Prostate gland (tissue), 2 donors: ENCODE results near the gene SPOP. TPM values are rescaled to one million over a fixed set of nuclear protein-coding genes. Genes with fewer than 3 reads are reported as not detected.

ENCODE experiments used
- DNase-seq: peaks from one replicate; pipeline ENCODE4 v3.0.0-alpha.2; 2019; ENCODE audit warnings: low spot score
- H3K27ac ChIP-seq, 2 donors: fragments of 200-600 bp; sonication (generic); 2 replicates each; pipeline ENCODE4 v1.5.1; 2017 to 2019
- H3K27me3 ChIP-seq: fragments of 200-600 bp; sonication (generic); replicated peaks from 2 replicates; pipeline ENCODE4 v1.5.1; 2019; ENCODE audit not compliant: insufficient read depth
- H3K36me3 ChIP-seq, 2 donors: fragments of 200-600 bp; sonication (generic); 1 replicate in 1 of 2; 2 replicates in 1 of 2; pipeline versions ENCODE4 v1.5.1 to v1.8.1; 2017 to 2019
- H3K4me1 ChIP-seq: fragments of 200-600 bp; sonication (generic); replicated peaks from 2 replicates; pipeline ENCODE4 v1.5.1; 2019
- H3K4me3 ChIP-seq, 2 donors: fragments of 200-600 bp; sonication (generic); 2 replicates each; pipeline ENCODE4 v1.5.1; 2017 to 2019
- H3K9me3 ChIP-seq: fragments of 200-600 bp; sonication (generic); 2 replicates; pipeline ENCODE4 v1.5.1; 2017
- POLR2A ChIP-seq: fragments of 450-650 bp; IDR thresholded peaks from one replicate; pipeline ENCODE4 v1.6.1; 2016; ENCODE audit warnings: antibody characterized with exemption, mild to moderate bottlenecking
- POLR2AphosphoS5 ChIP-seq: sonication (generic); formaldehyde crosslinking; IDR thresholded peaks from one replicate; pipeline ENCODE4 v1.6.1; 2017; ENCODE audit warnings: antibody characterized with exemption
- WGBS: methylation state at CpG from one replicate; pipeline ENCODE4 v1.1.5; 2018; 5-methylcytosine and 5-hydroxymethylcytosine counted together
- intact Hi-C: fragments of 100-400 bp; cut with DNase I; formaldehyde crosslinking; loops from one replicate; pipeline ENCODE4 v1.14.2; 2022
- total RNA-seq, 2 donors: library from RNA; depleted of rRNA; stranded (reverse); fragments of >200 nt; gene quantifications; one replicate each; pipeline ENCODE4 v1.1.0, GENCODE V29; 2016
- TF ChIP-seq, protein P1 (sequence below), 4 experiments: fragments of 200-600 bp in 2 of 4; fragments of 450-650 bp in 2 of 4; sonication (generic) in 2 of 4; IDR thresholded peaks; 1 replicate in 3 of 4; 2 replicates in 1 of 4; pipeline ENCODE4 v1.5.1; 2016 to 2019; ENCODE audit warnings: antibody characterized with exemption in 4 of 4, mild to moderate bottlenecking in 2 of 4, moderate library complexity in 2 of 4

SPOP gene
- total RNA-seq, 2 donors from 2014 or later = 80.8 to 93.0 TPM

DNA sequence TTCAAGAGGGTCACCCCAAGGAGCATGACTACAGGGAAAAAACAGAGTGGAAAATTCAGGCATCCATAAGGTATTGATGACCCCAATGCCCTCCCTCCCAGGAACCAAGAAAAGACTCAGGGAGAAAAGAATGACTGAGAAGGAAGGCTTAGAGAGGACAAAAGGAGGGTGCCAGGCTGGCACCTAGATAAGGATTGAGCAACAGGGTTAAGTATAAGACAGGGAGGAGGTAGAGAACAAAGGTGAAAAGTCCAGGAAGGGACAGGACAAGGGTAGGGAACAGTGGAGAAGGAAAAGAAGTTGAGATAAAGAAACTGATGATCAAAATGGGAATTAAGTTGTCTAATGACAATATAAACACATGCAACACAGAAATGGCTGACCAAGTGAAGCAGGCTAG lies 27.4 kb upstream of the SPOP start:
- H3K27me3 ChIP-seq = no peaks in the 10 kb centered on the region
- H3K36me3 ChIP-seq = peaks cover 15 to 16% of the 10 kb centered on the region in 2 donors
- TF ChIP-seq POLR2A (no peak), POLR2AphosphoS5 (no peak)
- TF ChIP-seq, protein P1, sequence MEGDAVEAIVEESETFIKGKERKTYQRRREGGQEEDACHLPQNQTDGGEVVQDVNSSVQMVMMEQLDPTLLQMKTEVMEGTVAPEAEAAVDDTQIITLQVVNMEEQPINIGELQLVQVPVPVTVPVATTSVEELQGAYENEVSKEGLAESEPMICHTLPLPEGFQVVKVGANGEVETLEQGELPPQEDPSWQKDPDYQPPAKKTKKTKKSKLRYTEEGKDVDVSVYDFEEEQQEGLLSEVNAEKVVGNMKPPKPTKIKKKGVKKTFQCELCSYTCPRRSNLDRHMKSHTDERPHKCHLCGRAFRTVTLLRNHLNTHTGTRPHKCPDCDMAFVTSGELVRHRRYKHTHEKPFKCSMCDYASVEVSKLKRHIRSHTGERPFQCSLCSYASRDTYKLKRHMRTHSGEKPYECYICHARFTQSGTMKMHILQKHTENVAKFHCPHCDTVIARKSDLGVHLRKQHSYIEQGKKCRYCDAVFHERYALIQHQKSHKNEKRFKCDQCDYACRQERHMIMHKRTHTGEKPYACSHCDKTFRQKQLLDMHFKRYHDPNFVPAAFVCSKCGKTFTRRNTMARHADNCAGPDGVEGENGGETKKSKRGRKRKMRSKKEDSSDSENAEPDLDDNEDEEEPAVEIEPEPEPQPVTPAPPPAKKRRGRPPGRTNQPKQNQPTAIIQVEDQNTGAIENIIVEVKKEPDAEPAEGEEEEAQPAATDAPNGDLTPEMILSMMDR (IDR thresholded peaks at IDR 0.05) = no peak
- H3K4me3 ChIP-seq = no peak overlapping the region
- intact Hi-C loops = loop anchor here (5.0 kb wide), 3 partner anchors 72 to 292 kb away; partner anchors contain the start of gene DLX3
- no peak overlapping the region for H3K27ac ChIP-seq
- no peaks in the 10 kb centered on the region for H3K9me3 ChIP-seq
- DNase-seq = no peak
- peaks cover 4% of the 10 kb centered on the region for H3K4me1 ChIP-seq

DNA sequence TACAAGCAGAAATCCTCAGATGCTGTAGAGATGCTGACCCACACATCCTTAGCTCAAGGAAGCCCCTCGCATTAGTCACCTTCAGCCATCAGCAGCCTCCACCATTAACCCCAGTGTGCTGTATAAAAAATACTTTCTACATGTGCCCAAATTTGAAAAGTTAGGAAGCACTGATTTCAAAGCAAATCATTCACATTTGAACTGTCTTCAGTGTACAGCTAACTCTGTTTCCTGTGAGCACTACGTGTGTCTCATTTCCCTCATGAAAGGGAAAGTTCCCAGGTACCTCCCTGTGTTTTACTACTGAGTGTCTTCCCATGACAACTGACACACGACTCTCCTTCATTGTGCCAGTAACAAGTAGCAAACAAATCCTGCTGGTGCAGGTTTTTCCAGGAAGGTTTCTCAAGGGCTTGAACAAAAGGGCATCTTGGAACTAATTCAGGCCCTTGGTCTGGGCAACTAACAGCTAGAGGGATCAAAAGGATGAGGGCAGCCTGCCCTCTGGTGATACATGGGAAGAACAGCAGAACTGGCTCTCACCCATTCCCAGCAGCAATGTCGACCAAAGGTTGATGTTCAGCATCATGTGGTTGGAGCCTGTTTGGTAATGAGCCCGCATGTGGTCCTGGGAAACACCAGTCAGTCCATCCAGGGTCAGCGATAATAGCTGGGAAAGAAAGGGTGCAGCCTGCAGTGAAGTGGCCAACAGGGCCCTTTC lies 25.8 kb upstream of the SPOP start:
- whole genome bisulfite sequencing = 44% methylated on average over 6 of the region's 6 CpGs
- H3K27ac ChIP-seq = peak overlapping the region in 1 of 2 donors; percentile 28
- intact Hi-C loops = no loop called here

DNA sequence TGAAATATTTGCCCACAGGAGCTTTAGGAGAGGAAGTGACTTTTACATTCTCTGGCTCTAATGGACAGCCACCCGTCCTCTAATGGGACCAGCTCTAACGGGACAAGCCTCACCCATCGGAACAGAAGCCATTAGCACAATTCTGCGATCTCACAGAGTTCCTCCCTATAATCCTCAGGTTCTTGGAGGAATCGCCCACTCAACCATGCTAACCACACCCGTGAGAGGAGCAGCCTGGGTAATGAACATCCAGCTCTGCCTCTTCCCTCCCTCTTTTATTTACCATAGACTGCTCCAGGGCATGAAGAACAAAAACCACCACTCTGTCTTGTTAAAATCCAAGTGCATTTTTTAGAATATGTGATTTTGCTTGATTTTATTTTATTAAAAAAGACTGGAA lies 23.1 kb upstream of the SPOP start:
- no peak overlapping the region for H3K27ac ChIP-seq
- peaks cover 15 to 16% of the 10 kb centered on the region in 2 donors for H3K36me3 ChIP-seq
- no peak overlapping the region for H3K4me3 ChIP-seq
- DNase-seq = no peak
- H3K27me3 ChIP-seq = no peaks in the 10 kb centered on the region
- H3K4me1 ChIP-seq = no peaks in the 10 kb centered on the region
- 76% methylated on average over 6 of the region's 6 CpGs for WGBS
- H3K9me3 ChIP-seq = no peaks in the 10 kb centered on the region
- TF ChIP-seq, protein P1 (IDR thresholded peaks at IDR 0.05) = no peak
- intact Hi-C loops = no loop called here

More for the DNA sequence above, 25.8 kb upstream of the SPOP start:
- DNase-seq = peak; percentile 75
- H3K27me3 ChIP-seq = no peaks in the 10 kb centered on the region
- TF ChIP-seq, protein P1 (IDR thresholded peaks at IDR 0.05) = peak in 3 of 4 experiments; percentile 38 to 61 (median 48)
- TF ChIP-seq POLR2A = no peak
- peak; percentile 78 for TF ChIP-seq POLR2AphosphoS5
- H3K4me3 ChIP-seq = no peak overlapping the region
- H3K36me3 ChIP-seq = peaks cover 15 to 16% of the 10 kb centered on the region in 2 donors
- H3K9me3 ChIP-seq = no peaks in the 10 kb centered on the region
- peaks cover 4% of the 10 kb centered on the region for H3K4me1 ChIP-seq

DNA sequence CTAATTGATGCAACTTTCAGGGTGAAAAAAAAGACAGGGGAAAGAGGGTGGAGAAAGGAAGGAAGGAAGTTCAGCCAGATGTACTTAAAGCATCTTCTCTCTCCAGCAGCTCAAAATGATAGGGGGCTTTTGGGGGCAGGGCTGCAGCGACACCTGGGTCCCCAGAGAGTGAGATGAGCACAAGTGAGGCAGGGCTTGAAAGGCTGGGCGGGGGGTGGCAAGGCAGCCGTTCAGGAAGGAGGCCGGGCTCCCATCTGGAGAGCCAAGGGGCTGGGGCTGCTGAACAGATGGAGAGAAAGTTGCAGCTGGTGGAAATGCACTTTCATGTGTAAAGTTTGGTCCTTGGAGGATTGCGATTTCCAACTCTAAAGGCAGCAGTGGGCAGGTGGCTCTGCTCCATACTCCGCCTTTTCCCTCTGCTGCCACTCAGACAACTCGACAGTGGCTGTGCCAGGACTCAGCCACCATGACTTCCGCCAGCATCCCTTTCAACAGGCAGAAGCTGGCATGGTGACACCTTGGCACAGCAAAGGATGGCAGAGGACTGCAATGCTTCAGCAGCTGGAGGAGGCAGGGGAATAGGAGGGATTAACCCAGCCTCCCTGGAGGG lies 22.2 kb upstream of the SPOP start:
- no peak overlapping the region for H3K4me3 ChIP-seq
- H3K36me3 ChIP-seq = peaks cover 15 to 16% of the 10 kb centered on the region in 2 donors
- WGBS = 59% methylated on average over 8 of the region's 8 CpGs
- TF ChIP-seq POLR2AphosphoS5 = no peak
- TF ChIP-seq POLR2A = no peak
- TF ChIP-seq, protein P1 (IDR thresholded peaks at IDR 0.05) = no peak
- H3K27me3 ChIP-seq = no peaks in the 10 kb centered on the region
- no peak for DNase-seq
- intact Hi-C loops = no loop called here
- H3K4me1 ChIP-seq = no peaks in the 10 kb centered on the region
- H3K27ac ChIP-seq = no peak overlapping the region
- H3K9me3 ChIP-seq = no peaks in the 10 kb centered on the region

DNA sequence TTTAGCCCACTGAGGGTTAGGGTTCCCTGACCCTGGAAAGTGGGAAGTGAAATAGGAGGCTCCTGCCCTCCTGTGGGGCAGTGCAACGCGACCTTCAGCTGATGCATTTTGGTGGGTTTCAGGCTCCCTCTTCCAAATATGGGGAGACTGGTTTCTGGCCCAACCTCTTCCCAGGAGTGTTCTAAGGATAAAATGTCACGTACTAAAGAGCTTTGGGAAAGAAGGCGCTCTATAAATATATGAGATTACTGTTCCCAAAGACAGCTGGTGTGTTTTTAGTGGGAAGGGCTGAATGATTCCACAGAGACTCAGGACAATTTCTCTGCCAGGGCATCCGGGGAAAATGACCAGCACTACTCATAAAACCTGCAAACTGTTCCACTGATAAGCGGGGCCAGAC lies 20.1 kb upstream of the SPOP start:
- no peak for DNase-seq
- Histone ChIP-seq H3K27ac (no peak overlapping the region), H3K4me3 (no peak overlapping the region), H3K4me1 (no peaks in the 10 kb centered on the region), H3K9me3 (no peaks in the 10 kb centered on the region), H3K36me3 (peaks cover 4 to 11% of the 10 kb centered on the region in 2 donors), H3K27me3 (no peaks in the 10 kb centered on the region)
- TF ChIP-seq, protein P1 (IDR thresholded peaks at IDR 0.05) = no peak
- no peak for TF ChIP-seq POLR2A
- no peak for TF ChIP-seq POLR2AphosphoS5
- intact Hi-C loops = no loop called here
- 51% methylated on average over 6 of the region's 6 CpGs for WGBS
